ENCODE results near the gene HOXA11.

Gene HOXA11

GRCh38 chr7:27179030-27179429 is 6.0 kb downstream of the HOXA11 start:
- TF ChIP-seq CTCF (IDR thresholded peaks at IDR 0.05), result no peak

- TF ChIP-seq CTCF (IDR thresholded peaks at IDR 0.05), result no peak
These were observed 6.7 kb downstream of the HOXA11 start for GRCh38 chr7:27178366-27178765.

DNA sequence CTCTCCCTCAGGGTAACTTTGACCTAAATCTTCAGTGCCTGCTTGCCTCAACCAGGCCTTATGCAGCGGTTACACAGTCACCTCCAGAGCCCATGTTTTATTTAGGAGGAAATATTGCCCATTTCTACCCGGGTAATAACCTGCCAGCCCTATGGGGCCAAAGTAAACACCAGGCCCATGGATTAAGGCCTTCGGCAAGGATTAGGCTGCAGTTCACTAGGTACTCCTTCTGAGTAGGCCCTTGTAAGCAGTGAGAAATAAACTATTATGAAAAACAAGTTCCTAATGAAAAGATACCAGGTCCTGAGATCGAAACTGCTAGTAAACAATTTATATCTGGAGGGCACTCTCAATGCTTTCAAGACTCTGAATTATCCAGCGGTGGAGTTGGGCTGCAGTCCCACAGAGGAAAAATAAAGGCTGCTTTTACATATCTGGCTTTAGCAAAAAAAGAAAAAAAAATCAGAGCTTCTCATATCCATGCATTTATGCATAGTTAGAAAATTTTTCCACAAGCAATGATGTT is 7.2 kb downstream of the HOXA11 start:
- TF ChIP-seq CTCF (IDR thresholded peaks at IDR 0.05), result no peak

GRCh38 chr7:27176962-27177794 is 7.9 kb downstream of the HOXA11 start:
- TF ChIP-seq CTCF (IDR thresholded peaks at IDR 0.05), result no peak

DNA sequence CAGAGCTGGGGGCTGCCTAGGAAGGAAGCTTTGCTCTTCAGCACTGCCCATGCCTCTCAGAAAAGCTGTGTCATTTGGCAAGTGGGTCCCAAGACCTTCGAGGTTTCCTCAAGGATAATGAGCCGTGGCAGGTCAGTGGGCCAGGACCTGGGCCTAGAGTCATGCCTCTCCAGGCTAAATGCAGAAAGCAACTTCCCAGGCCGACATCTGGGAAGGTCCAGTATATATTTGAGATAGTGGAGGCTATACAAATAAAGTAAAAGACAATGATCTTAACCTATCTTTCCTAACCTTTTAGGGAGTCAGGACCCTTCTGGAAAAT is 8.5 kb downstream of the HOXA11 start:
- no peak for TF ChIP-seq CTCF (IDR thresholded peaks at IDR 0.05)

- no peak for TF ChIP-seq CTCF (IDR thresholded peaks at IDR 0.05)
These were observed 9.2 kb downstream of the HOXA11 start for GRCh38 chr7:27175626-27176523.

DNA sequence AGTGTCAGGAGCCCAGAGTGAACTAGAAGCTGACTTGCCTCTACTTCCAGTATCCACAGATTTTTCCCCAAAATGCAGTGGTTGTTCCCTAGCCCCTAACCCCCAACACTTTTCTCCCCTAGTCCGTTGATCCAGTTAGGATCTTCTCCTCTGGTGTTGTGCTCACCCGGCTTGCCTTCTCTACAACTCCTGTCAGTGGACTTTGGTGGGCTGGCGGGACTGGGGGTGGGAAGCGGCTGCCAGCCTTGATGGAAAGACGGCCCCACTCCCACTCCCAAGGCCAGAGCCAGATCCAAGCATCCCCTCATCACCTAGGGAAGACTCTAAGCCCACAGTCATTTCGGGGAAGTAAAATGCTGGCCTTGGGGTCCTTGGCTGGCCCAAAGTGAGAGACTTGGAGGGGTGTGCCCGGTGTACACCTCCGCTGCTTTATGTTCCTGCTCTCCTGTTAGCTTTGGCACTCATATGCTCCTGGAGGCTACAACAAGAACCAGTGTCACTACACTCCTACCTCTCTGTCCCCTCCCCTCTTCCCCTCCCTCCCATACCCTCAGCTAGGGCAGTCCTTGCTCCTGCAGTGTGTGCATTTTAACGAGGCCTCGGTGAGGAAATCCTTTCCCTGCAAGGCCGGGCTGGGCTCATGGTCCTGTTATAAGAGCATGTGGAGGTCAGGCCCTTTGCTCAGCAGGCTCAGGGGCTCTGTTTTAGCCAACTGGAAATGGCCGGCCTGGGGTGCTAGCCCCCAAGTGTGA is 10.0 kb downstream of the HOXA11 start:
- no peak for TF ChIP-seq CTCF (IDR thresholded peaks at IDR 0.05)

All from LNCAP (cell line).